Thyroid gland (tissue), 4 donors: ENCODE results near the gene CERT1. TPM values are rescaled to one million over a fixed set of nuclear protein-coding genes. Genes with fewer than 3 reads are reported as not detected.

ENCODE experiments used
- DNase-seq, 2 donors: peaks; one replicate each; pipeline ENCODE4 v3.0.0-alpha.2; 2019
- H3K27ac ChIP-seq, 3 donors: fragments of 200-600 bp; sonication (generic); 1 replicate in 2 of 3; 2 replicates in 1 of 3; pipeline ENCODE4 v1.5.1; 2016 to 2019; ENCODE audit warnings: mild to moderate bottlenecking in 1 of 3, moderate library complexity in 1 of 3
- H3K27me3 ChIP-seq: fragments of 200-600 bp; sonication (generic); one replicate; pipeline ENCODE4 v1.5.1; 2019
- H3K36me3 ChIP-seq, 2 donors: fragments of 200-600 bp; sonication (generic); one replicate each; pipeline ENCODE4 v1.5.1; 2016 to 2019
- H3K4me1 ChIP-seq, 2 donors: fragments of 200-600 bp; sonication (generic); one replicate each; pipeline ENCODE4 v1.5.1; 2017 to 2019
- H3K4me3 ChIP-seq, 3 donors: fragments of 200-600 bp; sonication (generic); replicated peaks in 1 of 3; 1 replicate in 2 of 3; 2 replicates in 1 of 3; pipeline ENCODE4 v1.5.1; 2016; ENCODE audit warnings: mild to moderate bottlenecking in 1 of 3
- H3K9me3 ChIP-seq: fragments of 200-600 bp; sonication (generic); one replicate; pipeline ENCODE4 v1.5.1; 2017
- CTCF ChIP-seq, 6 experiments: fragments of 200-600 bp in 3 of 6; fragments of 450-650 bp in 3 of 6; sonication (generic) in 3 of 6; IDR thresholded peaks; one replicate each; pipeline ENCODE4 v1.5.1; 2016 to 2019; ENCODE audit warnings: antibody characterized with exemption in 6 of 6, mild to moderate bottlenecking in 2 of 6, inconsistent platforms in 1 of 6, moderate library complexity in 1 of 6
- POLR2A ChIP-seq, 2 donors: fragments of 450-650 bp; IDR thresholded peaks; one replicate each; pipeline ENCODE4 v1.6.1; 2017; ENCODE audit warnings: antibody characterized with exemption in 2 of 2, mild to moderate bottlenecking in 2 of 2, moderate library complexity in 1 of 2
- WGBS, 2 donors: methylation state at CpG; one replicate each; pipeline ENCODE4 v1.1.5; 2017; 5-methylcytosine and 5-hydroxymethylcytosine counted together
- intact Hi-C: fragments of 100-400 bp; cut with DNase I; formaldehyde crosslinking; loops from one replicate; pipeline ENCODE4 v1.15.1; 2023
- total RNA-seq, 4 donors: library from RNA; depleted of rRNA; stranded (reverse); fragments of >200 nt; gene quantifications; one replicate each; pipeline ENCODE4 v1.2.3, GENCODE V29; 2016

Gene CERT1
- total RNA-seq, 4 donors from 2014 or later, result 66.3 to 87.5 (median 78.0) TPM

DNA sequence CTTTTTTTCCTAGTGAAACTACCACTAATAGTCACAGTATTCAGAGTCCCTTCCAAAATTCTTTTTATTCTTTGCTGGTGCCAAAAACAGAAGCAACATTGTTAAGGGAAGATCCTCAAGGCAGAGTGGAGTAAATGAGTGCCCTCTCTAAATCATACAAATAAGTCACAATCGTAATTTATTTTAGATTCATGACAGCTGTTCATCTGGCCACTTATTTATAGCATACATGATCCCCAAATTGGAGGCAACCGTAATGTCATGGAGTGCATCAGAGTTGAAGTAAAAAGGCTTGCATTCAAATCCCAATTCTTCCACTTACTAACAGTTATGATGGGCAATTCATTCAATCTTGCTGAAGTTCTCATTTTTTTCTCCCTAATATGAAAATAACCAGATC lies 33.7 kb upstream of the CERT1 start:
- Histone ChIP-seq H3K9me3 (no peaks in the 10 kb centered on the region), H3K36me3 (no peaks in the 10 kb centered on the region), H3K27me3 (no peaks in the 10 kb centered on the region), H3K27ac (no peak overlapping the region), H3K4me1 (peaks cover 0 to 5% of the 10 kb centered on the region in 2 donors), H3K4me3 (no peak overlapping the region)
- DNase-seq, result no peak
- WGBS, 2 donors, result 91 to 95% methylated on average over 2 of the region's 2 CpGs
- no peak for TF ChIP-seq CTCF (IDR thresholded peaks at IDR 0.05)
- no peak for TF ChIP-seq POLR2A (IDR thresholded peaks at IDR 0.05)
- intact Hi-C loops, result no loop called here

GRCh38 chr5:75538211-75538610 lies 26.8 kb upstream of the CERT1 start:
- Histone ChIP-seq H3K9me3 (peaks cover 4% of the 10 kb centered on the region), H3K4me1 (peaks cover 3 to 10% of the 10 kb centered on the region in 2 donors), H3K27ac (no peak overlapping the region), H3K36me3 (no peaks in the 10 kb centered on the region), H3K4me3 (no peak overlapping the region), H3K27me3 (no peaks in the 10 kb centered on the region)
- DNase-seq, result no peak
- no peak for TF ChIP-seq POLR2A (IDR thresholded peaks at IDR 0.05)
- no peak for TF ChIP-seq CTCF (IDR thresholded peaks at IDR 0.05)
- 86 to 88% methylated on average over 1 of the region's 1 CpG for WGBS, 2 donors
- intact Hi-C loops, result no loop called here

GRCh38 chr5:75536694-75537360 lies 25.4 kb upstream of the CERT1 start:
- TF ChIP-seq POLR2A (IDR thresholded peaks at IDR 0.05) (no peak), CTCF (IDR thresholded peaks at IDR 0.05) (no peak)
- Histone ChIP-seq H3K4me1 (peaks cover 3 to 10% of the 10 kb centered on the region in 2 donors), H3K9me3 (peaks cover 4% of the 10 kb centered on the region), H3K4me3 (no peak overlapping the region), H3K36me3 (no peaks in the 10 kb centered on the region), H3K27me3 (no peaks in the 10 kb centered on the region), H3K27ac (no peak overlapping the region)
- 100% methylated on average over 2 of the region's 6 CpGs; no CpG with 5 or more reads in 1 of the 2 donors for WGBS, 2 donors
- intact Hi-C loops, result no loop called here
- DNase-seq, result no peak

- 78 to 95% methylated on average over 1 to 2 of the region's 3 CpGs for WGBS, 2 donors
- intact Hi-C loops, result no loop called here
Observed at GRCh38 chr5:75536147-75536546, 24.7 kb upstream of the CERT1 start.

More at GRCh38 chr5:75536147-75536546, 24.7 kb upstream of the CERT1 start:
- H3K27ac ChIP-seq, result no peak overlapping the region
- DNase-seq, result no peak
- H3K4me3 ChIP-seq, result no peak overlapping the region
- TF ChIP-seq POLR2A (IDR thresholded peaks at IDR 0.05), result no peak
- no peak for TF ChIP-seq CTCF (IDR thresholded peaks at IDR 0.05)
- H3K9me3 ChIP-seq, result peaks cover 4% of the 10 kb centered on the region
- H3K4me1 ChIP-seq, result peaks cover 3 to 10% of the 10 kb centered on the region in 2 donors
- no peaks in the 10 kb centered on the region for H3K36me3 ChIP-seq
- H3K27me3 ChIP-seq, result no peaks in the 10 kb centered on the region
